ENCODE data around the gene CAB39L. TPM values are rescaled to one million over a fixed set of nuclear protein-coding genes. Genes with fewer than 3 reads are reported as not detected.
A peak's percentile ranks its signal among the peaks of the same experiment; 100 is the strongest.

The CAB39L gene
- total and polyA plus RNA-seq, 4 donors: 31.8 to 44.1 (median 36.5) TPM

DNA sequence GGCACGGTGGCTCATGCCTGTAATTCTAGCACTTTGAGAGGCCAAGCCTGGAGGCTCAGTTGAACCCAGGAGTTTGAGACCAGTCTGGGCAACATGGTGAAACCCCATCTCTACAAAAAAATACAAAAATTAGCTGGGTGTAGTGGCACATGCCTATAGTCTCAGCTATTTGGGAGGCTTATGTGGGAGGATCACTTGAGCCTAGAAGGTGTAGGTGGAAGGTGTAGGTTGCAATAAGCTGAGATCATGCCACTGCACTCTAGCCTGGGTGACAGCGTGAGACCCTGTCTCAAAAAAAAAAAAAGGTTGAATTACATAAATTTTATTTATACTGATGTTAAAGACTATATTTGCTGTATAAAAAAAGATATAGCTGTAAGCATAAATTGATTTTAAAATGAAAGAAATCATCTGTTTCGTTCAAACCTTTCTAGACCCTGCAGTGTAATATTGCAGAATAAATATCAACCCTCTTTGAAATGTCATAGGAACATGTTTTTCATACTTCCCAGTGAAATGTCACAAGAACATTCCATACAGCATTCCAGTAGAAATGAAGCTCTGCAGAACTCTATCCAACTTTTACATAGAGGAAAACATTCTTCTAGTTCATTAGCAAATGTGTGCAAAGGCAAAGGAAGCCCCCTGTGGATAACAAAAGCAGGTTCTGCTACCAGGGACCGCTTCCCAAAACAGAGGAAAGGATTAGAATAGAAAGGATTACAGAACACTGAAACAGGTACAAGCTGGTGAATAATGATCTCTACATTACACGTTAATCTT lies 76.0 kb downstream of the CAB39L start:
- Histone ChIP-seq H3K4me1 (ENCODE audit: control insufficient read depth, insufficient read depth, low read length) (peaks cover 7% of the 10 kb centered on the region), H3K27ac (ENCODE audit: low read depth, low read length) (peak overlapping the region; percentile 71), H3K4me3 (ENCODE audit: low read depth, low read length) (no peak overlapping the region), H3K9me3 (ENCODE audit: control insufficient read depth, insufficient read depth, low read length) (peaks cover 7% of the 10 kb centered on the region), H3K27me3 (ENCODE audit: control insufficient read depth, insufficient read depth, low read length) (no peaks in the 10 kb centered on the region), H3K36me3 (ENCODE audit: control insufficient read depth, insufficient read depth, low read length) (no peaks in the 10 kb centered on the region)
- peak in 1 of 6 donors; percentile 58 for DNase-seq (ENCODE audit: low read depth in 4 of 6, low spot score in 6 of 6)
- WGBS (ENCODE audit: insufficient coverage): no CpG with 5 or more reads among the region's 5 CpGs

DNA sequence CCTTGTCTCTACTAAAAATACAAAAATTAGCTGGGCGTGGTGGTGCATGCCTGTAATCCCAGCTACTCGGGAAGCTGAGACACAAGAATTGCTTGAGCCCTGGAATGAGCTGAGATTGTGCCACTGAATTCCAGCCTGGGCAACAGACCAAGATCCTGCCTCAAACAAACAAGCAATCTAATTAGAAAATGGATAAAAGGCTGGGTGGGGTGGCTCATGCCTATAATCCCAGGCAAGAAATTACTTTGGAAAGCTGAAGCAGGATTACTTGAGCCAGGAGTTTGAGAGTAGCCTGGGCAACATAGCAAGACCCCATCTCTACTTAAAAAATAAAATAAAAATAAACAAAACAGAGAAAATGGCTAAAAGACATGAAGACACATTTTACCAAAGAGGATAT lies 77.0 kb downstream of the CAB39L start:
- H3K4me1 ChIP-seq (ENCODE audit: control insufficient read depth, insufficient read depth, low read length): peaks cover 7% of the 10 kb centered on the region
- H3K27me3 ChIP-seq (ENCODE audit: control insufficient read depth, insufficient read depth, low read length): no peaks in the 10 kb centered on the region
- H3K27ac ChIP-seq (ENCODE audit: low read depth, low read length): no peak overlapping the region
- H3K9me3 ChIP-seq (ENCODE audit: control insufficient read depth, insufficient read depth, low read length): peaks cover 7% of the 10 kb centered on the region
- no peak for DNase-seq (ENCODE audit: low read depth in 4 of 6, low spot score in 6 of 6)
- no CpG with 5 or more reads among the region's 2 CpGs for WGBS (ENCODE audit: insufficient coverage)
- no peak overlapping the region for H3K4me3 ChIP-seq (ENCODE audit: low read depth, low read length)
- no peaks in the 10 kb centered on the region for H3K36me3 ChIP-seq (ENCODE audit: control insufficient read depth, insufficient read depth, low read length)

GRCh38 chr13:49357694-49358093 lies 86.2 kb downstream of the CAB39L start:
- Histone ChIP-seq H3K4me3 (ENCODE audit: low read depth, low read length) (no peak overlapping the region), H3K4me1 (ENCODE audit: control insufficient read depth, insufficient read depth, low read length) (no peaks in the 10 kb centered on the region), H3K36me3 (ENCODE audit: control insufficient read depth, insufficient read depth, low read length) (peaks cover 2% of the 10 kb centered on the region), H3K27ac (ENCODE audit: low read depth, low read length) (no peak overlapping the region), H3K9me3 (ENCODE audit: control insufficient read depth, insufficient read depth, low read length) (no peaks in the 10 kb centered on the region), H3K27me3 (ENCODE audit: control insufficient read depth, insufficient read depth, low read length) (no peaks in the 10 kb centered on the region)
- no peak for DNase-seq (ENCODE audit: low read depth in 4 of 6, low spot score in 6 of 6)
- 91% methylated on average over 1 of the region's 2 CpGs for WGBS (ENCODE audit: insufficient coverage)

- no peak overlapping the region for H3K27ac ChIP-seq (ENCODE audit: low read depth, low read length)
- H3K4me3 ChIP-seq (ENCODE audit: low read depth, low read length): no peak overlapping the region
- H3K4me1 ChIP-seq (ENCODE audit: control insufficient read depth, insufficient read depth, low read length): no peaks in the 10 kb centered on the region
- no peak for DNase-seq (ENCODE audit: low read depth in 4 of 6, low spot score in 6 of 6)
- H3K36me3 ChIP-seq (ENCODE audit: control insufficient read depth, insufficient read depth, low read length): peaks cover 2% of the 10 kb centered on the region
- H3K27me3 ChIP-seq (ENCODE audit: control insufficient read depth, insufficient read depth, low read length): no peaks in the 10 kb centered on the region
- no peaks in the 10 kb centered on the region for H3K9me3 ChIP-seq (ENCODE audit: control insufficient read depth, insufficient read depth, low read length)
These were observed 87.6 kb downstream of the CAB39L start for GRCh38 chr13:49356223-49356622.

- no peaks in the 10 kb centered on the region for H3K9me3 ChIP-seq (ENCODE audit: control insufficient read depth, insufficient read depth, low read length)
- H3K27me3 ChIP-seq (ENCODE audit: control insufficient read depth, insufficient read depth, low read length): no peaks in the 10 kb centered on the region
- no peak overlapping the region for H3K27ac ChIP-seq (ENCODE audit: low read depth, low read length)
- no CpG with 5 or more reads among the region's 1 CpG for WGBS (ENCODE audit: insufficient coverage)
- no peaks in the 10 kb centered on the region for H3K4me1 ChIP-seq (ENCODE audit: control insufficient read depth, insufficient read depth, low read length)
- H3K36me3 ChIP-seq (ENCODE audit: control insufficient read depth, insufficient read depth, low read length): peaks cover 2% of the 10 kb centered on the region
- H3K4me3 ChIP-seq (ENCODE audit: low read depth, low read length): no peak overlapping the region
- DNase-seq (ENCODE audit: low read depth in 4 of 6, low spot score in 6 of 6): no peak
These were observed 89.1 kb downstream of the CAB39L start for GRCh38 chr13:49354719-49355118.

GRCh38 chr13:49353908-49354307 lies 90.0 kb downstream of the CAB39L start:
- Histone ChIP-seq H3K27ac (ENCODE audit: low read depth, low read length) (no peak overlapping the region), H3K36me3 (ENCODE audit: control insufficient read depth, insufficient read depth, low read length) (peaks cover 2% of the 10 kb centered on the region), H3K9me3 (ENCODE audit: control insufficient read depth, insufficient read depth, low read length) (no peaks in the 10 kb centered on the region), H3K4me1 (ENCODE audit: control insufficient read depth, insufficient read depth, low read length) (no peaks in the 10 kb centered on the region), H3K27me3 (ENCODE audit: control insufficient read depth, insufficient read depth, low read length) (no peaks in the 10 kb centered on the region), H3K4me3 (ENCODE audit: low read depth, low read length) (no peak overlapping the region)
- WGBS (ENCODE audit: insufficient coverage): no CpG with 5 or more reads among the region's 3 CpGs
- DNase-seq (ENCODE audit: low read depth in 4 of 6, low spot score in 6 of 6): no peak

DNA sequence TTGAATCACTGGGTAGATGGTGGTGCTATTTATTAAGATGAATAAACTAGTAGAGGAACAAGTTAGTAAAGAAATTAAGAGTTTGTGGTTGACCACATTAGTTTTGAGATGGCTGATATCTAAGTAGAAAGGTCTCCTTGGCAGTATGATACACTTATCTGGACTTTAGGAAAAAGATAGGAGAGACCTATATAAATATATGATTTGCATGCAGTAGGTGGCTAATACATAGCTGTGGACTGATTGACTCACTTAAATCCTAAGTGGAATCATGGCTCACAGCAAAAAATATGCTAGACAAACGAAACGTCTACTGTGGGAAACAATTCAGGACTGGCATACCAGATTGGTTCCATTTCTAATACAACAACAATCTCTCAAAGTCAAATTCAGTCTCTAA lies 92.0 kb downstream of the CAB39L start:
- WGBS (ENCODE audit: insufficient coverage): no CpG with 5 or more reads among the region's 2 CpGs
- H3K4me1 ChIP-seq (ENCODE audit: control insufficient read depth, insufficient read depth, low read length): no peaks in the 10 kb centered on the region
- H3K9me3 ChIP-seq (ENCODE audit: control insufficient read depth, insufficient read depth, low read length): no peaks in the 10 kb centered on the region
- peaks cover 3% of the 10 kb centered on the region for H3K36me3 ChIP-seq (ENCODE audit: control insufficient read depth, insufficient read depth, low read length)
- H3K27me3 ChIP-seq (ENCODE audit: control insufficient read depth, insufficient read depth, low read length): no peaks in the 10 kb centered on the region
- no peak overlapping the region for H3K27ac ChIP-seq (ENCODE audit: low read depth, low read length)
- H3K4me3 ChIP-seq (ENCODE audit: low read depth, low read length): no peak overlapping the region
- no peak for DNase-seq (ENCODE audit: low read depth in 4 of 6, low spot score in 6 of 6)

- WGBS (ENCODE audit: insufficient coverage): 66% methylated on average over 7 of the region's 7 CpGs
- Histone ChIP-seq H3K27ac (ENCODE audit: low read depth, low read length) (no peak overlapping the region), H3K4me3 (ENCODE audit: low read depth, low read length) (no peak overlapping the region), H3K36me3 (ENCODE audit: control insufficient read depth, insufficient read depth, low read length) (peaks cover 3% of the 10 kb centered on the region), H3K4me1 (ENCODE audit: control insufficient read depth, insufficient read depth, low read length) (no peaks in the 10 kb centered on the region), H3K27me3 (ENCODE audit: control insufficient read depth, insufficient read depth, low read length) (no peaks in the 10 kb centered on the region), H3K9me3 (ENCODE audit: control insufficient read depth, insufficient read depth, low read length) (no peaks in the 10 kb centered on the region)
- no peak for DNase-seq (ENCODE audit: low read depth in 4 of 6, low spot score in 6 of 6)
These were observed 95.1 kb downstream of the CAB39L start for GRCh38 chr13:49348751-49349150.

DNA sequence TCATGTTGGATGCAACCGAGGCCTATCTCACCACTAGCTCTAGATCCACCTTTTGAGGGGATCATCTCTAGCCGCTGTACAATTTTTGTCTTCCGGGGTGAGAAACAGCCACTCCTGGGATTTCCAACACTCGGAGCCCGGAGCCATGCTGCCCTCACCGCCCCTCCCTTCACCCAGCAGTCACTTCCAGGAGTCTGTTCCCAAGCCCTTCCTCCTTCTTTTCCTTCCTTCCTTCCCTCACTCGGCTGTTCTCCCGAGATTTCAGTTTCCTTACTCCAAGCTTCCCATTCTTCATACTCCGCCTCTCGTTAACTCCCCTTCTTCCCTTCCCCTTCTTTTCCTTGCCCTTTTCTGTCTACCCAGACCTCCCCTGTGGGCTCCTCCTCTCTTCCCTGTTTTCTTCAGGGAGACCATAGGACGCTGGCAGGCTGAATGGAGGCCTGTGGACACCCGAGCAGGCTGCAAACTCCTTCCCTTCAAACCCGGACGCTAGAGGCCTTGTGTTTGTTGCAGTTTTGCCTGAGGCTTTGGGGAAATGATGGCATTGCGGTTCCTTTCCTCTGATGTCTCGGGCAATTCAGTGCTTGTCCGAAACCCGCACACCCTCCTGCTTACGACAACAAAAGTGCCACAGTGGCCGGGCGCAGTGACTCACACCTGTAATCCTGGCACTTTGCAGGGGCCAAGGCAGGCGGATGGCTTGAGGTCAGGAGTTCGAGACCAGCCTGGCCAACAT lies 96.0 kb downstream of the CAB39L start:
- WGBS (ENCODE audit: insufficient coverage): 93% methylated on average over 18 of the region's 23 CpGs
- H3K27ac ChIP-seq (ENCODE audit: low read depth, low read length): no peak overlapping the region

DNA sequence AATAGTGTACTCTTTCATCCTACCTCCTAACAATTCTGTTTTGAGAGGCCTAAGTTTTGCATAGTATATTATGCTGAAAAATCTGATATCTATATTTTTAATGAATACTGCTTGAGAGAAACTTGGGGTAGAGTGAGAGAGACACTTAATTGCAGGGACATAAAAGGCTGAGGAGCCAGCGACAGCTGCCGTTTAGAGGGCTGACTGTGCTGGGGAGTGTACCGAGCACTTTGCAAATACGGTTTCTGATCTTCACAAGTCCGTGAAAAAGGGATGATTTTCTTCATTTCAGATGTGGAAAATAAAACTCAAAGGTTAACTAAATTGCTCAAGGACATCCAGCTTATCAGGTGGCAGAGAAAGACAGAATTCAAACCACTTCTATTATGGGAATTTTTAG lies 97.4 kb downstream of the CAB39L start:
- H3K36me3 ChIP-seq (ENCODE audit: control insufficient read depth, insufficient read depth, low read length): peaks cover 7% of the 10 kb centered on the region
- no peak for DNase-seq (ENCODE audit: low read depth in 4 of 6, low spot score in 6 of 6)
- WGBS (ENCODE audit: insufficient coverage): 67% methylated on average over 4 of the region's 5 CpGs

More for the DNA sequence above, 96.0 kb downstream of the CAB39L start:
- no peak overlapping the region for H3K4me3 ChIP-seq (ENCODE audit: low read depth, low read length)
- no peaks in the 10 kb centered on the region for H3K9me3 ChIP-seq (ENCODE audit: control insufficient read depth, insufficient read depth, low read length)
- no peaks in the 10 kb centered on the region for H3K4me1 ChIP-seq (ENCODE audit: control insufficient read depth, insufficient read depth, low read length)
- H3K36me3 ChIP-seq (ENCODE audit: control insufficient read depth, insufficient read depth, low read length): peaks cover 7% of the 10 kb centered on the region
- no peaks in the 10 kb centered on the region for H3K27me3 ChIP-seq (ENCODE audit: control insufficient read depth, insufficient read depth, low read length)
- no peak for DNase-seq (ENCODE audit: low read depth in 4 of 6, low spot score in 6 of 6)

More for the DNA sequence above, 97.4 kb downstream of the CAB39L start:
- Histone ChIP-seq H3K4me1 (ENCODE audit: control insufficient read depth, insufficient read depth, low read length) (no peaks in the 10 kb centered on the region), H3K27ac (ENCODE audit: low read depth, low read length) (no peak overlapping the region), H3K9me3 (ENCODE audit: control insufficient read depth, insufficient read depth, low read length) (no peaks in the 10 kb centered on the region), H3K27me3 (ENCODE audit: control insufficient read depth, insufficient read depth, low read length) (no peaks in the 10 kb centered on the region), H3K4me3 (ENCODE audit: low read depth, low read length) (no peak overlapping the region)
